Measurements from ENCODE around the gene TOPAZ1.
A peak's percentile ranks its signal among the peaks of the same experiment; 100 is the strongest.

Gene TOPAZ1

GRCh38 chr3:44334326-44334725 lies 92.6 kb downstream of the TOPAZ1 start:
- Mint-ChIP-seq H3K9me3 (no peaks in the 10 kb centered on the region), H3K4me1 (peaks cover 15% of the 10 kb centered on the region), H3K4me3 (no peak overlapping the region), H3K27me3 (ENCODE audit: low read depth, poor library complexity) (peaks cover 18% of the 10 kb centered on the region), H3K36me3 (ENCODE audit: low read depth) (no peaks in the 10 kb centered on the region), H3K27ac (no peak overlapping the region)
- no peak for DNase-seq
- TF ChIP-seq CTCF (IDR thresholded peaks at IDR 0.05): no peak

- peaks cover 8% of the 10 kb centered on the region for H3K36me3 Mint-ChIP-seq (ENCODE audit: low read depth)
- H3K4me3 Mint-ChIP-seq: peak overlapping the region; percentile 85
- H3K27me3 Mint-ChIP-seq (ENCODE audit: low read depth, poor library complexity): peaks cover 17% of the 10 kb centered on the region
- no peak for TF ChIP-seq CTCF (IDR thresholded peaks at IDR 0.05)
- peaks cover 31% of the 10 kb centered on the region for H3K4me1 Mint-ChIP-seq
- H3K9me3 Mint-ChIP-seq: no peaks in the 10 kb centered on the region
- peak overlapping the region; percentile 99 for H3K27ac Mint-ChIP-seq
- DNase-seq: no peak
These were observed 95.6 kb downstream of the TOPAZ1 start for GRCh38 chr3:44337248-44337785.

GRCh38 chr3:44338010-44338827 lies 96.5 kb downstream of the TOPAZ1 start, which contains the start of gene TCAIM:
TCAIM (plus strand) TSS chr3:44338766; CDS start chr3:44354783, 16,017 bp downstream.
- Mint-ChIP-seq H3K9me3 (peaks cover 3% of the 10 kb centered on the region), H3K27ac (peak within 1 kb of the TSS; percentile 99), H3K4me3 (peak within 1 kb of the TSS; percentile 94), H3K4me1 (peaks cover 31% of the 10 kb centered on the region), H3K27me3 (ENCODE audit: low read depth, poor library complexity) (peaks cover 17% of the 10 kb centered on the region), H3K36me3 (ENCODE audit: low read depth) (peaks cover 17% of the 10 kb centered on the region)
- DNase-seq: peak; percentile 99
- TF ChIP-seq CTCF (IDR thresholded peaks at IDR 0.05): no peak

GRCh38 chr3:44338828-44339127 lies 97.1 kb downstream of the TOPAZ1 start:
- no peak for TF ChIP-seq CTCF (IDR thresholded peaks at IDR 0.05)
- Mint-ChIP-seq H3K27me3 (ENCODE audit: low read depth, poor library complexity) (peaks cover 12% of the 10 kb centered on the region), H3K27ac (peak overlapping the region; percentile 97), H3K36me3 (ENCODE audit: low read depth) (peaks cover 18% of the 10 kb centered on the region), H3K4me3 (peak overlapping the region; percentile 94), H3K9me3 (peaks cover 3% of the 10 kb centered on the region), H3K4me1 (peaks cover 31% of the 10 kb centered on the region)
- DNase-seq: no peak

- Mint-ChIP-seq H3K9me3 (peaks cover 3% of the 10 kb centered on the region), H3K27ac (peak overlapping the region; percentile 97), H3K27me3 (ENCODE audit: low read depth, poor library complexity) (peaks cover 10% of the 10 kb centered on the region), H3K4me3 (peak overlapping the region; percentile 94), H3K4me1 (peaks cover 31% of the 10 kb centered on the region), H3K36me3 (ENCODE audit: low read depth) (peaks cover 18% of the 10 kb centered on the region)
- DNase-seq: no peak
- no peak for TF ChIP-seq CTCF (IDR thresholded peaks at IDR 0.05)
These were observed 97.7 kb downstream of the TOPAZ1 start for GRCh38 chr3:44339181-44340057.

All from nephron progenitor cell (in vitro differentiated cells).